GM19372 (cell line): ENCODE data around the gene ADARB1.

Experiments
- ATAC-seq: cut with Tn5 transposase; IDR thresholded peaks from one replicate; pipeline ENCODE4 v1.9.1; 2021; ENCODE audit warnings: mild to moderate bottlenecking, low read depth, moderate library complexity; ENCODE audit not compliant: unreplicated experiment

The ADARB1 gene

DNA sequence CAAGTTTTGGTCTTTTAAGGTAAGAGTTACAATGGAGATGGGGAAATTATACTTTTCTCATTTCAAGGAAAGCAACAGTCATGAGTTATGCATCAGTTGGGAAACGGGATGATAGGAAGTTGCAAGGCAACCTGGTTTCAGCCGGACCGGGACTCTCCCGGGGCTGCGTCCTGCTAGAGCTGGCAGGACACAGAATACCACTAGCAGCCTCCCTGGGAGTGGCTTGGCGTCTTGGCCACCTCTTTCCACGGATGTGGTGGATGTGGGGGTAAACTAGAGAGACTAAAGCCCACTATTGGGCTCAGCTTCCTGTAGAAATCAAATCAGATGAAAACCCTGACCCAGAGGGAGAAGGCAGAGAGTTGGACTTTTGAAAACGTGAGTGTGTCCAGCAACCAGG lies 71.9 kb downstream of the ADARB1 start:
- no peak for ATAC-seq

DNA sequence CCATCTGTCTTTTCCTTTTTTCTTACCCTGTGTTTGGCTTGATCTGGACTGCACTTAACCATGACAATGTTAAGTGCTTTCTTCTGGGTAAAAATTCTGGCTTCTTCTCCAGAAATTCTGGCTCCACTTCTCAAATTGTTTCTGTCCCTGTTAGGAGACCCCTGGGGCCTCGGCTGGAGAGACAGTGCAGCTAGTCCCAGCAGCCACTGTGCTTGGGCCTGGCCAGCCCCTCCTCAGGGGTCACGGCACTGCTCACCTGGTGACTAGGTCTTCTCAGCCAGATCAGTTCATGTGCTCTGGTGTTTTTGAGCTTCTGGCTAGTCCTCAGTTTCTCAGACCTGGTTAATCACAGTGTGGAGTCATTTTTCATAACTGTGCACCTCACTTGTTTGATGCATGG lies 72.4 kb downstream of the ADARB1 start:
- ATAC-seq = no peak

DNA sequence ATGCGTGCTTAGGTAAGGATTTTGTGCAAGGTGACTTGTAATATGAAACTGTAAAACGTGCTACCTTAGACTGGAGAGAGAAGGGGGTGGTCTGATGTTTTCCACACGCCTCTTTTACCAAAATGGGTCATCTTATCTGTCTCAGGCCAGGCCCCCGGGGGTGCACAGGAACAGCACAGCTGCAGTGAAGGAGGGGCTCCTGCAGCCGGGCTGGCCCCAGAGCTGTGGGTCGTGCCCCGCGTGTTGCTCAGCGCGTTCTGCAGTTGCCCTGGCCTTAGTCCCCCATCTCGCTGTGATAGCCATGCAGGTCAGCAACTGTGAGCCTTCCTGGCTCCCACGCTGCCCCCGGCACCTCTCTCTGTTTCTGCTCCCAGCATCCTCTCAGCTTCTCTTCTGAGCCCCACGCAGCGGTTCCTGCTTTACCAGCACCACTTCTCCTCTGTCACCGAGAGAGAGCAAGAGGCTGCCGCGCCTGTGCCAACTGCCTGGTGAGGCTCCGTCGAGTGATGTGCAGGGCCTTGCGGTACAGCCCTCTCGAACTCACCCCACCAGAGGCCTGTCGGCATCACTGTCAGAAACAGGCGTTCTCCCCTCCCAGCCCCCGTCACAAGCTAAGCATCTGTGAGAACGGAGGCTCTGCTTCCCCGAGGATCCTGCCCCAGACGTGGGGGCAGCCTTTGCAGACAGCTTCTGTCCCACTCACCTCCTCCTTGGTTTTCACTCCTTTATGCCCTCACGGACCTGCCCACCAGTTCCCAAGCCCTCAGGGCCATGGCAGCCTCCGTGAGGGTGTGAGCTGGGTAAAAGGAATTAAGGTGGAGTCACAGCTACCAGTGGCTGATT lies 73.3 kb downstream of the ADARB1 start:
- ATAC-seq = no peak

DNA sequence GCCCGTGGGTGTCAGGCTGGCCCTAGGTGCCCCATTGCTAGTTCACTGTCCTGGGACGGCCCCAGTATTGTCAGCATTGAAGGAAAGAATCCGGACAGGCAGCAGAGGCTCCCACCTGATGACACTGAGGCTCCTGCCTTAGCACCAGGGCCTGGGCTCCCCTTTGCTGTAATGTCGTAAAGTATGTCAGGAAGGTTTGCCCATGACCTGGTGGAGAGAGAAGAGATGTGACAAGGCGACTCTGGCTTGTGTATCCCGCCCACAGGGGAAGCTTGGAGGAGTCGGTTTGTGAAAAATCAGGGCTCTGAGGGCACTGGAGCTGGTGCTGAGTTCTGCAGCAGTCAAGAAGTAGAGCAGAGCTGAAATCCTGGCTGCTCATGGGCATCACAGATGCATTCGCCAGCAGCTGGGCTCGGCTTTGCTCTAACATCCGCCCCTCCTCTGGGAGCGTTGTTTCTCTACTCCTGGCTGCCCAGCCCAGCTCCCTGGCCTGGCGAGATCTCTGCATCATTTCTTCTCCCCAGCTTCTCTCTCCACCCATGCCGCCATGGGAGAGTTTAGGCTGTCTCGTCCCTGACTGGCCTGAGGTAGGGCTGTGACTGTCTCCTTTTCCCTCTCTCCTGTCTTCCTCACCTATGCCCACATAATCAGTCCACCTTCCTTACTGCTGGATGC lies 74.1 kb downstream of the ADARB1 start:
- no peak for ATAC-seq

DNA sequence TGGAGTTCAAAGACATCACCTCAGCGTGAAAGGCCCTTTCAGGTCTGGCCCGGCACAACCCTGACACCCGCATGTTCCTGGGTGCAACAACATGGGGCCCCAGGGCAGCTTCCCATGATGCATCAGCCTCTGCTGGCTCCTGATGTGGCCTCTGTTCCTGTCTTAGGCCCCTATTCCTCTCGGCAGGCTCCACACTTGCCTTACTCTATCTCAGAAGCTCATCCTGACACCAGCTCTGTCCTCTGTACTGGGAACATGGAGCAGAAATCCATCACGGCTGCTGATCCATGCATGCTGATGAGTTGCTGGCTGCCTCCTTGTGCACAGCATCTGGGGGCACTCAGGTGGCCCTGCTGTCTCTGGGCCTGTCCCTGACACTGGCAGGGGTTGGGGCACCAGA lies 74.6 kb downstream of the ADARB1 start:
- no peak for ATAC-seq

DNA sequence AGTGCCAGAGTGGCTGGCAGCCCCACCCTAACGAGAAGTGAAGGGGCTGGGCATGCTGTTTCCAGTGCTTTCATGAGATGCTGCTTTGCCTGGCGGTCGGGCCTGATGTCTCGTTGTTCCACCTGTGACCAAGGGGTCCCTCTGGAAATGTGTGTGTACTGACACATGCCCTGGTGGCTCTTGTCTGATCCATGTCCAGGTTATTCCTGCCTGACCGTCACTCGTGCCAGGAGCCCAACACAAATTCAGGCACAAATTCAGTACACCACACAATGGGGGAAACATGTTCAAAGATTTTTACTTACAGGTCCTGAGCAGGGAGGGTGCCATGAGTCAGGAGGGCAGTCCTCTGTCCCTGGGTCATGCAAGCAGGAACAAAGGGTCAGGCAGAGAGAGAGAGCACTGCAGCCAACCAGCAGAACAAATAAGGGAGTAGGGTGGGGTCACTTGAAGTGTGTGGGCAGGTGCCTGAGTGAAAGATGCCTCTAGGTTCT lies 76.3 kb downstream of the ADARB1 start:
- ATAC-seq = no peak

DNA sequence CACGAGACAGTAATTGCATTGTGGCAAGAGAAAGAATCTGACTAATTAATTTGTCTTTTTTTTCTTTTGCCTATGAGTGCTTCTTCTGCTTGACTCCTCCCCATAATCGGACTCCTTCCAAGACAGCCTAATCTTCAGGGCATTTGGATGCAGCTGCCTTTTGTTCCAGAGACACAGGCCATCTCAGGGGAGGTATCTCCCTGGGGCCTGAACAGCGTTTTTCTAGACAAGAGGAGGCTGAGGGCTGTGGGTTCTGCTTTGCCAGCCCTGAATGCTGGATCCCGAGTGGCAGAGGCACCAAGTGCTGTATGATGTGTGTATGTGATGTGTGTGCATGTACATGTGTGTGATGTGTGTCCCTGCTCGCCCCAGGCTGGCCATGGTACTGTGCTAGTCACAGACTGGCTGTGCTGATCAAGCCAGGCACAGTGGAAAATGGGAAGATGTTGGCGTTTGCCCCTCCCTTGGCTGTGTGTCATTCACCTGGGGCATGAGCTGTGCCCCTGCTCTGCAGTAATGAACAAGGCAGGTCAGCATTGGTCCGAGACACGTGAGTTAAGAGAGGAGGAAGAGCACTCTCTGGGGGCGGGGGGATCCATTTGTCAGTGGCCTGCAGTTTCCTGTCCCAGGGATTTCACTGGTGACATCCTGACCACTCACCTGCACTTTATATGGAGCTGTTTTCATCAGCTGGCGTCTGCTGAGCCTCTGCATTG lies 77.2 kb downstream of the ADARB1 start:
- no peak for ATAC-seq

DNA sequence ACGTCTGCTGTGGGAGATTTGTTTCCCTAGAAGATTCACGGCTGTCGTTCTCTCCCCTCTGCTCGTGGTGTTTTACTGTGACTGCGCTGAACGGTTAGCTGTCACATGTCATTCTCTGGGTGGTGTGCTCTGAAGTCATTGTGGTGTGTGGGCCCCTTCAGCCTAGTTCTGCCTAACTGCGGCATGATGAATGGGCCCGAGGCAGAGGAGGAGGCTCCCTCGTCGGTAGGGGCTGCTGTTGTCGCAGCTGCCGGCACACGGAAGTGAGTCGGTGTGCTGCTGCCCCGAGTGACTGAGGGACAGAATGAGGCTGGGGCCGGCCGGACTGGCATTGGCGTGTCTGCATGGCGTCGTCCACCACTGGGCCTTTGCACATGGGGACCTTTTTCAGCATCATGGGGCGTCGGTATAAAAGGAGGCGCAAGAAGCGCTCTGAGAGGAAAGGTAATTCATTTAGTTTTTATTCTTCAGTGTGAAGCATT lies 77.9 kb downstream of the ADARB1 start:
- ATAC-seq = no peak

DNA sequence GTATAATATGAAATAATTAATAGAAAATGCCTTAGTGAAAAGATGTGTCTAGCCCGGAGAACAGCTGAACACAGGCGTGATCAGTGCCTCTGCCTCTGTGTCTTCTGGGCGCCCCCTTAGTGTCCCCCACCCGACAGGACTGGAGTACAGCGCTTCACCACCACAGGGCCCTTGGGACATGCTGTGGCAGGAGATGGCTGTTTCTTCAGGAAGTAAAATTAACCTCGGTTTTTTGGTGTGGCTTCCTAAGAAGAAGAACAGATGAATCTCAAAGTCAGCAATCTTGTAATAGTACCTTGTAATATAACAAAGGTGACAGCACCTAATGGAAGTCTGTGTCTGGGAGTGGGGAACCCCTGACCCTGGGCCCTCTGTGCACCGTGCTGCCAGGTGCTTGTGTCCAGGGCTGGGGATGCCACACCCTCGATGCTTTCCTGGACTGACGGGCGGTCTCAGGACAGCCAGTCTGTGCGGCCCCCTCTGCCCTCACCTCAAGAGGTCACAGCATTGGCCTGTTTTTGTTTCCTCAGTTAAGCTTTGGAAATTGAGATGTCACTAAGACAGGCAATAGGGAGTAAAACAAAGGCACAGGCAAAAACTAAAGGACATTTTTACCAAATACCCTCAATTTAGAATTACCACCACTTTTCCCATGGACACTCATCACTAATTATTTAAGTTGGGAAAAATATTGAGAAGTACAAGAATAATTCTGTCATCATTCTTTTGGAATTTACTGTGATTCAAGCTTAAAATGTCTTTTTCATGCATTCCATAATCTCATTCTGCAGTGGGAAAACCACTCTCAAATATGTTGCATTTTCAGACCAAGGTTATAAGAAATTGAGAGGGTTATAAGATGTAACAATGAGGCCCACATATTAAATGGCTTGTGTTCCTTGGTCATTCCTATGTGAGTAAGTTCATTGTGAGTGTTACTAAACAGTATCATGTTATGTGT lies 79.3 kb downstream of the ADARB1 start:
- ATAC-seq = no peak

DNA sequence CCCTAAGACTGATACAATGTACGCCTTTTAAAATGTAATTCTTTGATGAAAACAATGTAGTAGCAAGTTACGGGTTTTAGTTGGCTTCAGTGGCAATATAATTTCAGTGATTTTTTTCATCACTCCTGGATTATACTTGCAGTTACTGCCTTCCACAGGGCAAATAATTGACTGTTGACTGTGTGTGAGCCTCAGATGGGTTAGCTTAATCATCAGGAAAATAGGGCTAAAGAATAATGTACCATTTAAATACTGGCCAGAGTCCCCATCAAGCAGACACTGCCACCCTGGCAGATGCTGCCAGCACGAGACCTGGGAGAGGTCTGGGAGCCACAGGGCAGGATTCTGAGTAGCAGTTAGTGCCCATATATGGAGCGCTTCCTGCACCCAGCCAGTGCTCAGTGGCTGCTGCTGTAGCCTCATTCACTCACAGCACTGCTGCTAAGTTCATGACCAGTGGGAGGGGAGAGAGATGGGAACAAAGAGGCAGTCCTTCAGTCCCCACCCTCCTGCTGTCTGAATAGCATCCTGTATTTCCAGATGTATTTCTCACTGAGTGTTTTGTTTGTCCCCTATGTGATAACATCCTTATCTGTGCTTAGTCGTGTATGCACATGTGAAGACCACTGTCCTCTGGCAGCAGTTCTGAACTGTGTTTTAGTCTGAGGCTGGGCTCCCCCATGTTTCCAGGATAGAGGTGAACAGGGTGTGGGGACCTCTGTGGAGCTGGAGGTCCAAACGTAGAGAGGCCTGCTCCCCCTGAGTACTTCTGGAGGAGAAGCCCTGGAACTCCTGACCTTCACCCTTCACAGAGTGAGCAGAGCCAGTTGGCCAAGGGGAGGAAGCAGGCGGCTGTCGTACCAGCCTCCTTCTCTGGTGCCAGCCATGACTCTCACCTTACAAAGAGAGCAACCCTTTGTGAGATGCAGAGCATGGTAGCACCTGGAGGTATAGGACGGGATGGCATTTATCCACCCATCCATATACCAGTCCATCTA lies 80.4 kb downstream of the ADARB1 start:
- ATAC-seq = no peak

DNA sequence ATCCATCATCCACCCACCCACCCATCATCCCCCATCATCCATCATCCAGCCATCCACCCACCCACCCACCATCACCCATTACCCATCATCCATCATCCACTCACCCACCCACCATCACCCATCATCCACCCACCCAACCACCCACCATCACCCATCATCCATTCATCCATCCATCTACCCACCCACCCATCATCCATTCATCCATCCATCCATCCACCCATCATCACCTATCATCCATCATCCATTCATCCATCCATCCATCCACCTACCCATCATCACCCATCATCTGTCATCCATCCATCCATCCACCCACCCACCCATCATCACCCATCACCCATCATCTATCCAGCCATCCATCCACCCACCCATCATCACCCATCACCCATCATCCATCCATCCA lies 81.5 kb downstream of the ADARB1 start:
- ATAC-seq = no peak

DNA sequence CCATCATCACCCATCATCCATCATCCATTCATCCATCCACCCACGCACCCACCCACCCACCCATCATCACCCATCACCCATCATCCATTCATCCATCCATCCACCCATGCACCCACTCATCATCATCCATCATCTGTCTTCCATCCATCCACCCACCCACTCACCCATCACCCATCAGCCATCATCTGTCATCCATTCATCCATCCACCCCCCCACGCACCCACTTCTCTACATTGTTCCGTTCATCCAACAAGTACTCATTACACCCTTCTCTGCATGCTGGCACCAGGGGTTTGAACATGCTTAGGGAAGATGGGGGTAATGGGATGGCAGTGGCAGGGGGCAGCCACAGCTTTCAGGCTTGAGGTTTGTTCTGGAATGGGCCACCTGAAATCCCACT lies 82.1 kb downstream of the ADARB1 start:
- ATAC-seq = no peak

DNA sequence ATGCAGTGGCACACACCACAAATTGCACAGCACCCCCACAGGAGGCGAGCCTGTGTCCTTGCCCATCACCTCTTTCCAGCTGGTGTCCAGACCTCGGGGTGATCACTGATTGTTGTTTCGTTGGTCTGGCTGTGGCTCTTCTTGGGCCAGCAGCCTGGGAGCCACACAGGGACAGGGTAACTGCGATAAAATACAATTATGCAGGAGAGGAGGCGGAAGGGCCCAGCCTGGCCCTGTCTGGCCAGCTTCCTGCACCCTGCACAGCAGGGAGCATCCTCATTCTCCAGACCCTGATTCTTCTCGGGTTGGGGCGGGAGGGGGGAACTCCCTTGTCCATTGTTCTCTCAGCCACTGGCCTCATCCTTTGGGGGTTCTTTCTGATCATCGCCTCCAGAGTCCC lies 83.6 kb downstream of the ADARB1 start:
- ATAC-seq = no peak

DNA sequence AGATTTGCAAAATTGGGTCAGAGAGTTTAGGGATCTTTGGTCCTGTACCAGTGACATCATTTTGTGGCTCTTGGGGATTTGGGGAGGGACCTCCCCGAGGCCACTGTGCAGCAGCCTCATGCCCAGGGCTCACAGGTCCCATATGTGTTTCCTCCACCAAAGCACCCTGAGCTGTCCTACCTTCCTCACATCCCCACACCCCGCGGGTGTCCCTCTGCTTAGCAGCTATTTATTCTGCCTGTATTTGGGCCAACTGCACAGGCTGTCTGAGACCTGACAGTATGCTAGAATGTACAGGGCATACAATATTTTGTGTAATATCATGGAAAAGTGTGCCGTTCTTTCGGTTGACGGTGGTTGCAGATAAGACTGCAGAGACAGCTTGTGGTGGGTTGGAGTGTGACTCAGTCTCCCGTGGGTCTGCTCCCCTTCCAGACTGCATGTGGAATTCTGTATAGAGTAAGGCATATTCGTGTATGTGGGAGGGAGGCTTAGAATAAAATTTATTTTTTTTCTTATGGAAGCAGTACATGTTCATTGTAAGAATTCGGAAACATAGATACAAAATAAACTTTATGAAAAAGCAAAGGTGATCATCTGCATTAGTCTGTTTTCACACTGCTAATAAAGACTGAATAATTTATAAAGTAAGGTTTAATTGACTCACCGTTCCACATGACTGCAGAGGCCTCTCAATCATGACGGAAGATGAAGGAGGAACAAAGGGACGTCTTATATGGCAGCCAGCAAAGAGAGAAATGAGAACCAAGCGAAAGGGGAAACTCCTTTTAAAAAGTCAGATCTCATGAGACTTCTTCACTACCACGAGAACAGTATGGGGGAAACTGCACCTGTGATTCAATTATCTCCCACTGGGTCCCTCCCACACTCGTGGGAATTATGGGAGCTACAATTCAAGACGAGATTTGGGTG lies 84.4 kb downstream of the ADARB1 start:
- no peak for ATAC-seq

DNA sequence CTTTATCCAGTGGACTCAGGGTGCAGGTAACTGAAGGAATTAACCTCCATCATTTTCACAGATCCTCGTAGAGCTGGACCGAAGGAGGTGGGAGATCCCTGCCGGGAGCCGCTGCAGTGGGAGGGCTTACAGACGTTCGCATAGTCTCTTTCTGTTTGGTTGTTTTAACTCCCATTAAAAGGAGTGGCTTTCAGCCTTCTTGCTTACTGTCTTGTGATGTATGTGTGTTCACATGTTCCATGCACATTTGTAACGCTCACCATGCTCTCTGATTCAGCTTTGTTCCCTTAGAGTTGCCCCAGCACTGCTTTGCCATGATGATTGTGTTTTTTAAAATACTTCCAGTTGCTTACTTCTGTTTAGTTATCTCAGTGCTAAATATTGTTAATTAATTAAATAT lies 85.8 kb downstream of the ADARB1 start:
- ATAC-seq = no peak

DNA sequence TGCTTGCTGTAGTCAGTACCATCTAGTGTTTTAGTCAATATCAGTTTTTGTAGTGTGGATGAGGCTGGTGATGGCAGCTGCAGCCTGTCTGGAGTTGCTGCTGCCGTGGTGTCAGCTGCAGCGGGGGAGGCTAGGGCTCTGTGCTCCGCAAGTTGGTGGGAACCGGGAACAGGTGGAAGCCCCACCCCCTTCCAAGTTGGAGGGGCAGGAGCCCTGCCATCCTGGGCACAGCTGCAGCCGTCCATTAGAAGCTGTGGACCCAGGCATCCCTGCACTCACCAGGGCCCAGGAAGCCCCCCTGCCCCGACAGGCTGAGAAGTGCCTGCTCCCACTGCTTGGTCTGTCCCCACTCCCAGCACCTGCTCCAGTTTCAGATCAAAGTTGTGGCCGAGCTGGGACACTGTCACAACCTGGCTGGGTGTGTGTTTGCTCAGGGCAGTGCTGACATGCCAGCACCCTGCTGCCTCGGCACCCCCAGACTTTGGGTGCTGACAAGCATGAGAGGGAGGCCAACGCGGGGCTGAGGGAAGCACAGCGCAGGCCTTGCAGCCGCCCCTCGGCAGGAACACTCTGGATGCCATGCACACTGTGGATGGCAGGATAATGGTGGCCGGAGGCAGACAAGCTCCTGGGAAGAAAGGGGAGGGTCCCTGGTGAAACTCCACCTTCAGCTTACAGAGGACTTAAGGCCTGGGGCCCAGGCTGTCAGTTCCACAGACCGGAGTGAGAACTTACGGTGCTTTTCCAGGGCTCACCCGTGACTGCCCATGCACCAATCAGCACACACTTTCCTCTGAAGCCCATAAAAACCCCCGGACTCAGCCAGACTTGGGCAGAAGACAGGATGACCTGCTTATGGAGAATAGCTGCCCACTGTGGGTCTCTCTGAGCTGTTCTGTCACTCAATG lies 86.9 kb downstream of the ADARB1 start:
- no peak for ATAC-seq

DNA sequence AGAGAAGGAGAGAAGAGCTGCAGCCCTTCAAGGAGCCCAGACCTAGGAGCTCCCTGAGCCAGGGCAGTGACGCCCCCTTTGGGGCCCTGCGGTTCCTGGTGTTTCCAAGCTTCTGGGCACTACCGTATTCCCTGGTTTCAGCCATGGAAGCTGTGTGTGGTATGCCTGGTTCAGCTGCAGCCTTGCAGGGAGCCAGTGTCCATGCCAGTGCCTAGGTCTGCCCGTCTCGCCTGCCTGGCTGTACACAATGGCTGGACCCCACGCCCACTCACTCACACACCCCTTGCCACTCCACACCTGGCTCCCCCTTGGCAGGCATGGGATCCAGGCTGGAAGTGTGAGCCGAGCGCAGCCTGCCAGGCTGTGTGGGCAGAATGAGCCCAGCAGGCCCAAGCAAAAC lies 87.7 kb downstream of the ADARB1 start:
- ATAC-seq = no peak
